PC-3 (cell line): Measurements from ENCODE around the gene PTPRN2. TPM values are rescaled to one million over a fixed set of nuclear protein-coding genes. Genes with fewer than 3 reads are reported as not detected.
A peak's percentile ranks its signal among the peaks of the same experiment; 100 is the strongest.

Experiments
- ATAC-seq: fragments of 200-7000 bp; cut with Tn5 transposase; 2 replicates; pipeline ENCODE4 v1.9.1; 2020; ENCODE audit warnings: mild to moderate bottlenecking, moderate library complexity
- BruUV-seq: library from RNA; stranded (reverse); fragments of 400-500 nt; replicated peaks from 2 replicates; lab custom pipeline; 2021; lab: Mats Ljungman, UMichigan
- CTCF ChIA-PET: fragments of 300-600 bp; sonication (Branson Sonifier 250); formaldehyde crosslinking; loops from one replicate; lab custom pipeline; 2022; ENCODE audit warnings: antibody characterized with exemption; lab: Charles Lee
- POLR2A ChIA-PET: fragments of 300-600 bp; sonication (Branson Sonifier 250); formaldehyde crosslinking; loops from one replicate; lab custom pipeline; 2022; ENCODE audit warnings: antibody characterized with exemption; ENCODE audit not compliant: unreplicated experiment; lab: Charles Lee
- DNase-seq: peaks from one replicate; pipeline ENCODE4 v3.0.0-alpha.2; 2015
- H2AFZ ChIP-seq: fragments of 300-600 bp; sonication (generic); 2 replicates; pipeline ENCODE4 v1.6.0; 2016; ENCODE audit warnings: antibody characterized with exemption, low read length
- H3F3A ChIP-seq: fragments of 300-600 bp; sonication (generic); one replicate; pipeline ENCODE4 v1.6.0; 2017; ENCODE audit warnings: antibody characterized with exemption, low read length, control low read depth, mild to moderate bottlenecking; ENCODE audit not compliant: unreplicated experiment
- H3K27ac ChIP-seq: fragments of 300-600 bp; sonication (generic); 2 replicates; pipeline ENCODE4 v1.5.1; 2016; ENCODE audit warnings: mild to moderate bottlenecking, low read length
- H3K27me3 ChIP-seq: fragments of 300-600 bp; sonication (generic); 2 replicates; pipeline ENCODE4 v1.6.1; 2016; ENCODE audit warnings: low read length, mixed read lengths
- H3K36me3 ChIP-seq: fragments of 300-600 bp; sonication (generic); 2 replicates; pipeline ENCODE4 v1.6.1; 2016; ENCODE audit warnings: low read depth, mixed run types, low read length, mixed read lengths
- H3K4me1 ChIP-seq: fragments of 300-600 bp; sonication (generic); 2 replicates; pipeline ENCODE4 v1.5.1; 2016; ENCODE audit warnings: low read length; ENCODE audit not compliant: insufficient read depth
- H3K4me2 ChIP-seq: fragments of 300-600 bp; sonication (generic); 2 replicates; pipeline ENCODE4 v1.6.0; 2016; ENCODE audit warnings: low read length
- H3K4me3 ChIP-seq: fragments of 300-600 bp; sonication (generic); 2 replicates; pipeline ENCODE4 v1.5.1; 2016; ENCODE audit warnings: mild to moderate bottlenecking, low read length, mixed read lengths
- H3K79me2 ChIP-seq: fragments of 300-600 bp; sonication (generic); 2 replicates; pipeline ENCODE4 v1.6.1; 2017; ENCODE audit warnings: low read length, mixed read lengths
- H3K9ac ChIP-seq: fragments of 300-600 bp; sonication (generic); 2 replicates; pipeline ENCODE4 v1.6.0; 2016; ENCODE audit warnings: mild to moderate bottlenecking, low read length
- H3K9me2 ChIP-seq: fragments of 300-600 bp; sonication (generic); replicated peaks from 2 replicates; pipeline ENCODE4 v1.6.1; 2016; ENCODE audit warnings: mixed run types, low read length, mixed read lengths
- H3K9me3 ChIP-seq: fragments of 300-600 bp; sonication (generic); 2 replicates; pipeline ENCODE4 v1.6.1; 2016; ENCODE audit warnings: low read length, mixed read lengths
- H4K20me1 ChIP-seq: fragments of 300-600 bp; sonication (generic); 2 replicates; pipeline ENCODE4 v1.6.1; 2016; ENCODE audit warnings: low read length, mixed read lengths
- EZH2 ChIP-seq: fragments of 300-600 bp; sonication (generic); IDR thresholded peaks from one replicate; pipeline ENCODE4 v1.6.1; 2017; ENCODE audit warnings: antibody characterized with exemption, mild to moderate bottlenecking, low read length; ENCODE audit not compliant: unreplicated experiment
- EZH2phosphoT487 ChIP-seq: fragments of 300-600 bp; sonication (generic); IDR thresholded peaks from 2 replicates; pipeline ENCODE4 v1.6.1; 2018; ENCODE audit warnings: mild to moderate bottlenecking, antibody characterized with exemption, low read length, borderline replicate concordance
- intact Hi-C: fragments of 100-400 bp; cut with micrococcal nuclease; formaldehyde crosslinking; loops from 2 replicates; pipeline ENCODE4 v1.9.0; 2023
- total RNA-seq: library from RNA; depleted of rRNA; stranded (reverse); fragments of >200 nt; gene quantifications from 2 replicates; pipeline ENCODE4 v1.2.3, GENCODE V29; 2014
- TF ChIP-seq, protein P1 (sequence below): fragments of 300-600 bp; sonication (generic); conservative IDR thresholded peaks from 2 replicates; pipeline ENCODE4 v1.5.1; 2017; ENCODE audit warnings: antibody characterized with exemption, low read depth, mild to moderate bottlenecking, low read length

PTPRN2 gene
- total RNA-seq, 1 experiment from 2014 or later: 3.2 TPM

DNA sequence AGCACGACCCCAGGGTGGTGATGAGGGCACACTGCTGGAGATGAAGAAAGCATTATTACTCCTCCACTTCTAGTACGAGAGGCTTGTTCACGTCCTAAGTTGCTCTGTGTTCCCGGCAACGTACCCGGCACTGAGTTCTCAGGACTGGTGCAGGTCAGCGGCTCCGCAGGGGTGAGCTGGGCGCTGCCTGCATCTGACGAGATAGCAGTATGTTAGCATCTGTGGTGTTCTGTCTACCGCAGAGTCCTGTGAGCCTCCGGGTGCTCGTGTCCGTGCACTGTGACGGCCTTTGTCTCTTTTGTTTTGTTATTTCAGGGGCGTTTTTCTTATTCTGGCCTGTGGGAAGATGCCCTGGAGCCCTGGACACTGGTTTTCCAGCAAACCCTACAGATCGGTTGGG lies 743.0 kb downstream of the PTPRN2 start:
- H3K4me1 ChIP-seq: peaks cover 11% of the 10 kb centered on the region
- no peaks in the 10 kb centered on the region for H3F3A ChIP-seq
- H3K9me3 ChIP-seq: no peaks in the 10 kb centered on the region
- peak overlapping the region; percentile 57 for H3K27ac ChIP-seq
- CTCF ChIA-PET: no interaction called here
- no peak overlapping the region for H3K4me3 ChIP-seq
- intact Hi-C loops: loop anchor here (1.0 kb wide), 1 partner anchor 37 kb away; no protein-coding TSS in a partner anchor
- no peak overlapping the region; the same call in 1 of the 2 replicates for H3K9ac ChIP-seq
- no peak overlapping the region for H2AFZ ChIP-seq
- no peaks in the 10 kb centered on the region for H4K20me1 ChIP-seq
- POLR2A ChIA-PET: no interaction called here
- H3K27me3 ChIP-seq: no peaks in the 10 kb centered on the region
- H3K4me2 ChIP-seq: 0 out of 2 replicates have a peak overlapping the region, but pooled peaks have one; percentile 13
- ATAC-seq (no peak), DNase-seq (no peak)
- no TSS peak for BruUV-seq
- H3K36me3 ChIP-seq: no peaks in the 10 kb centered on the region
- no peaks in the 10 kb centered on the region for H3K79me2 ChIP-seq
- no peaks in the 10 kb centered on the region for H3K9me2 ChIP-seq
- no peak for TF ChIP-seq EZH2phosphoT487
- TF ChIP-seq EZH2: no peak
- TF ChIP-seq, protein P1, sequence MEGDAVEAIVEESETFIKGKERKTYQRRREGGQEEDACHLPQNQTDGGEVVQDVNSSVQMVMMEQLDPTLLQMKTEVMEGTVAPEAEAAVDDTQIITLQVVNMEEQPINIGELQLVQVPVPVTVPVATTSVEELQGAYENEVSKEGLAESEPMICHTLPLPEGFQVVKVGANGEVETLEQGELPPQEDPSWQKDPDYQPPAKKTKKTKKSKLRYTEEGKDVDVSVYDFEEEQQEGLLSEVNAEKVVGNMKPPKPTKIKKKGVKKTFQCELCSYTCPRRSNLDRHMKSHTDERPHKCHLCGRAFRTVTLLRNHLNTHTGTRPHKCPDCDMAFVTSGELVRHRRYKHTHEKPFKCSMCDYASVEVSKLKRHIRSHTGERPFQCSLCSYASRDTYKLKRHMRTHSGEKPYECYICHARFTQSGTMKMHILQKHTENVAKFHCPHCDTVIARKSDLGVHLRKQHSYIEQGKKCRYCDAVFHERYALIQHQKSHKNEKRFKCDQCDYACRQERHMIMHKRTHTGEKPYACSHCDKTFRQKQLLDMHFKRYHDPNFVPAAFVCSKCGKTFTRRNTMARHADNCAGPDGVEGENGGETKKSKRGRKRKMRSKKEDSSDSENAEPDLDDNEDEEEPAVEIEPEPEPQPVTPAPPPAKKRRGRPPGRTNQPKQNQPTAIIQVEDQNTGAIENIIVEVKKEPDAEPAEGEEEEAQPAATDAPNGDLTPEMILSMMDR: no peak

DNA sequence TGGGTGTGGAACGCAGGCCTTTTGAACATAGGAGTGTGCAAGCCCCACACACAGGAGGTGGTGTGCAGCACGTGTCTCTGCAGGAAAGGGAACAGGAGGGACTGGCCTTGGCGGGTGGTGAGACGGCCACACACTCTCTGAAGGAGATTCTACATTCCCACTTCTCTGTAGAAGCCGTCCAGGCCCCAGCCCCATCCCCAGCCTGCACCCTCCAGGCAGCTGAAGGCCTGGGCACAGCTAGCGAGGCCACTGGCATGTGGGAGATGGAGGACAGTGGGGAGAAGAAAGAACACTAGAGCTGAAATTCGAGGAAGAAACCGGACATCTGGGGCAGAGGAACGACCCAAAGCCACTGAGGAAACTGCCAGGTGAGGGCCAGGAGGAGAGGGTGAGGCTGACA lies 743.5 kb downstream of the PTPRN2 start:
- no peaks in the 10 kb centered on the region for H3K36me3 ChIP-seq
- H3K4me3 ChIP-seq: no peak overlapping the region
- H3K27me3 ChIP-seq: no peaks in the 10 kb centered on the region
- H3K4me2 ChIP-seq: no peak overlapping the region
- DNase-seq (no peak), ATAC-seq (no peak)
- H3K79me2 ChIP-seq: no peaks in the 10 kb centered on the region
- BruUV-seq: no TSS peak
- intact Hi-C loops: no loop called here
- no peak overlapping the region for H2AFZ ChIP-seq
- H3K9ac ChIP-seq: no peak overlapping the region
- peaks cover 11% of the 10 kb centered on the region for H3K4me1 ChIP-seq
- no peaks in the 10 kb centered on the region for H3F3A ChIP-seq
- POLR2A ChIA-PET: no interaction called here
- no peaks in the 10 kb centered on the region for H4K20me1 ChIP-seq
- CTCF ChIA-PET: no interaction called here
- TF ChIP-seq, protein P1: no peak
- no peak for TF ChIP-seq EZH2phosphoT487
- TF ChIP-seq EZH2: no peak
- H3K27ac ChIP-seq: no peak overlapping the region
- no peaks in the 10 kb centered on the region for H3K9me3 ChIP-seq
- no peaks in the 10 kb centered on the region for H3K9me2 ChIP-seq

DNA sequence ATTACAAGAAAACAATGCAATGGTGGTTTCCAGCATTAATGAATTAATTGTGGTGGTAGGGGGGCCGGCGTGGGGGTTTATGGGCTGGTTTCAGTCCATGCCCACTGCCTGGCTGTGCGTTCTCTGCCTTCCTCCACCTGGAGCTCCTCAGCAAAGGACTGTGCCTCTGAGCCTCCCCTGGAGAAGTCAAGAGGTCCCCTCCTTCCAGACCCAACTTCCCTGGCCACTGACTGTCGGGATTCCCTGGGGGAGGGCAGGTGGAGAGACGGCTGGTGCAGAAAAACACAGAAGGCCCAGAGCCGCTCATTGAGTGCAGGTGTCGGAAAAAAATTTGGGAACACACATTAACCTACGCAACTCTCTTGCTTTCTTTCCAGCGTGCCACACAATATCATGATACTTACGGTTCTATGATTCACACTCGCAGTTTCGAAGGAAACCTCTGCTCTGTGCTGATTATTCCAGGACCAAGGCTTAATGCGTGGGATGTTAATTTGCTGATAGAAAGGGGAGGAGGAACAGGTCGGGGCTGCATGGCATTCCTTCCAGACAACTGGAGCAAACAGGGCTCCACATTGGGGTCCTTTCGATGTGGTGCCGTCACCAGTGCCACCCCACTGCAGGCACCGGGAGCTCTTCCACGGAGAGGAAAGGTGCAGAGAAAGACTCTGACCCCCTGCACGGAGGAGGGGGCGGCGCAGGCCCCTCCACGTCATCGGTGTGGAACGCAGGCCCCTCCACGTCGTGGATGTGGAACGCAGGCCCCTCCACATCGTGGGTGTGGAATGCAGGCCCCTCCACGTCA lies 744.1 kb downstream of the PTPRN2 start:
- ATAC-seq (no peak), DNase-seq (no peak)
- no peaks in the 10 kb centered on the region for H4K20me1 ChIP-seq
- ChIA-PET CTCF (no interaction called here), POLR2A (no interaction called here)
- H3K9ac ChIP-seq: no peak overlapping the region
- H3F3A ChIP-seq: no peaks in the 10 kb centered on the region
- H3K27ac ChIP-seq: no peak overlapping the region
- no peak overlapping the region for H2AFZ ChIP-seq
- no peak overlapping the region for H3K4me2 ChIP-seq
- H3K4me1 ChIP-seq: peaks cover 11% of the 10 kb centered on the region
- H3K4me3 ChIP-seq: no peak overlapping the region
- H3K79me2 ChIP-seq: no peaks in the 10 kb centered on the region
- H3K27me3 ChIP-seq: no peaks in the 10 kb centered on the region
- H3K36me3 ChIP-seq: no peaks in the 10 kb centered on the region
- intact Hi-C loops: no loop called here
- TF ChIP-seq EZH2phosphoT487 (no peak), EZH2 (no peak)
- TF ChIP-seq, protein P1: no peak
- BruUV-seq: no TSS peak
- no peaks in the 10 kb centered on the region for H3K9me2 ChIP-seq
- H3K9me3 ChIP-seq: no peaks in the 10 kb centered on the region
